Measurements from ENCODE around the gene PPP2R5E.
"Not testable (repeated sequence)": the region's sequence is repeated elsewhere in the genome, so short reads cannot be mapped to it uniquely, and the experiment has no call there.

PPP2R5E gene

DNA sequence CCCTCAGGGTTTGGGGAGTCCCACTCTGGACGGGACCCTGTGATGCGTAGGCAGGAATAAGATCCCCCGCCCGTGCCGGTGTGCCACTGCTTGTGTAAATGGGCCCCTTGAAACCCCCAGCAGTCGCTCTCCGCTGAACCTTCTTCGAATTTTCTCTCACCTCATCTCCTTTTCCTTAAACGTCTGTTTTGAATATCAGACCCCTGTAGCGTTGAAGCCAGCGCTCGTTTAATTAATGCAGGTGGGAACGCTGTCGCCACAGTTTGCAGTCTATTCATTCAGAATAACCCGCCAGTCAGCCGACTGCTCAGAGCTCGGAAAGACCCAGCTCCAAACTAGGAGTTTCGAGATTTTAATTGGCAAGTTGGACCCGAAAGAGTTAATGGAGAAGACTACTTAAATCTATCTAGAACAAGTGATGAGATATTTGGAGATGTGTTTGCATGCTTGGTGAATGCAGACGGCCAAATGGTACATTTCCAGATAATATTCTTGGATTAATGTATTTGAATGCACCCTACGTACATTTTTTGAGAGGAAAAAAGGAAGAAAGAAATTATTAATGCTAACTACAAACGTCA, 739 bp upstream of the PPP2R5E start:
- Mint-ChIP-seq H3K4me1 (peaks cover 26% of the 10 kb centered on the region), H3K4me3 (peak overlapping the region; percentile 92), H3K27me3 (no peaks in the 10 kb centered on the region), H3K9me3 (no peaks in the 10 kb centered on the region), H3K36me3 (peaks cover 7% of the 10 kb centered on the region), H3K27ac (peak overlapping the region; percentile 93)
- DNase-seq (ENCODE audit: low spot score in 2 of 2) (no peak), ATAC-seq (ENCODE audit: low read depth) (peak; percentile 16)

DNA sequence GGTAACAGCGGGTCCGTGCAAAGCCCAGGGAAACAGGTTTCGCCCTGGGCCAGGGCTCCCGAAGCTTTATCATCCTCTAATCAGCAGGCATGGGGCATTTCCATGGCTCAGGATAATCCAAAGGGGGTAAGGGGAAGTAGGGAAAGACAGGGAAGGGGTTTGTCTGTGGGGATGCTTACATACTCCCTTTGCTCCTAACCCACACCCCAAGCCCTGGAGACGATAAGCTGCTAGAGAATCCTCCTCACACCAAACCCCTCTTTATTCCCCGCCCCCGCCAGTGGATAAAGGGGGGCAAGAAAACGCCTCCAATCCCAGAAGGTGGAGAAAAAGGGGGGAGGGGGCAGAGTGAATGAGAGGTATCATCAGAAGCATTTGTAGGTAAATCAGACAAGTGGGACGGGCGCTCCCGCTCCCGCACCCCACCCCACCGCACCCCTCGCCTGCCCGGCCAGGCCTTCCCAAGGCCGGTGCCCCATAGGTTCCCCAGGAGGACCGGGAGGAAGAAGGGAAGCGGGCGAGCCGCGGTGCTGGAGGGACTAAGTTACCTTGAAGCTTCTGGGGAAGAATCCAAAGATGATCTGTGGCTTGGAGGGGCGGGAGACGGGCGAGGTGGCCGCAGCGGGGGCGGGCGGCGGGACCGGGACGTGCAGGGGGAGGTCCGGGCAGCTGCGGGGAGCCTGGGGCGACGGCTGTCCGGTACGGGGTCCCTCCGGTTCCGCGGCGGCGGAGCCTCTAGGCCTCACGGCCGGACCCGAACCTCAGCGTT, 762 bp downstream of the PPP2R5E start:
- Mint-ChIP-seq H3K4me1 (peaks cover 25% of the 10 kb centered on the region), H3K9me3 (no peaks in the 10 kb centered on the region), H3K36me3 (peaks cover 9% of the 10 kb centered on the region), H3K27me3 (no peaks in the 10 kb centered on the region), H3K27ac (peak overlapping the region; percentile 93), H3K4me3 (peak overlapping the region; percentile 92)
- DNase-seq (ENCODE audit: low spot score in 2 of 2) (peak in 1 of 2 donors; percentile 3), ATAC-seq (ENCODE audit: low read depth) (peak; percentile 0)

DNA sequence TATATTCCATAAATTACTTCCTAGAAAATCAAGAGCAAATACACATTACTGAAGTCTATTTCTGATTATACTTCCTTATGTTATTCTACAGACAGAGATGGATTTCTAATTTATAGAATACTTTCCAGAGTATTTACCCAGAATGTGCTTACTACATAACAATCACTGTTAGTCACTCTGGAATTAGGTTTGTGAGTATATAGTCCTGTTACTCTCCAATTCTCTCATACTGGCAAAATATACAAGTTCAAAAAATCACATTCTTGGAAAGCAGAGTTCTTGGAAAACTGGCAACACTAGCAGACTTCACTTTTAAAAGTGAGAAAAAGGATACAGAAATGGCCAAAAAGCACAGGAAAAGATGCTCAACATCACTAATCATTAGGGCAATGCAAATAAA, 7.3 kb downstream of the PPP2R5E start:
- ATAC-seq (ENCODE audit: low read depth): no peak
- no peaks in the 10 kb centered on the region for H3K9me3 Mint-ChIP-seq
- no peak for DNase-seq (ENCODE audit: low spot score in 2 of 2)
- H3K4me1 Mint-ChIP-seq: peaks cover 11% of the 10 kb centered on the region
- H3K27ac Mint-ChIP-seq: no peak overlapping the region
- H3K27me3 Mint-ChIP-seq: no peaks in the 10 kb centered on the region
- H3K4me3 Mint-ChIP-seq: no peak overlapping the region
- peaks cover 27% of the 10 kb centered on the region for H3K36me3 Mint-ChIP-seq

DNA sequence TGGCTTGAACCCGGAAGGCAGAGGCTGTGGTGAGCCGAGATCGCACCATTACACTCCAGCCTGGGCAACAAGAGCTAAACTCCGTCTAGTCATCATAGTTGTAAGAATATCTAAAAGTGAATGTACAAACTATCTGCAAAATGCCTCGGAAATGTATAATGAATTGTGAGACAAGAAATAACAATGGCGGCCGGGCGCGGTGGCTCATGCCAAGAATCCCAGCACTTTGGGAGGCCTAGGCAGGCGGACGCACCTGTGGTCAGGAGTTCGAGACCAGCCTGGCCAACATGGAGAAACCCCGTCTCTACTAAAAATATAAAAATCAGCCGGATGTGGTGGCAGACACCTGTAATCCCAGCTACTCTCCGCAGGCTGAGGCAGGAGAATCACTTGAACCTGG, 9.7 kb downstream of the PPP2R5E start:
- ATAC-seq (ENCODE audit: low read depth) (no peak), DNase-seq (ENCODE audit: low spot score in 2 of 2) (no peak)
- Mint-ChIP-seq H3K27me3 (no peaks in the 10 kb centered on the region), H3K4me1 (peaks cover 6% of the 10 kb centered on the region), H3K9me3 (no peaks in the 10 kb centered on the region), H3K4me3 (no peak overlapping the region), H3K36me3 (peaks cover 20% of the 10 kb centered on the region), H3K27ac (no peak overlapping the region)

DNA sequence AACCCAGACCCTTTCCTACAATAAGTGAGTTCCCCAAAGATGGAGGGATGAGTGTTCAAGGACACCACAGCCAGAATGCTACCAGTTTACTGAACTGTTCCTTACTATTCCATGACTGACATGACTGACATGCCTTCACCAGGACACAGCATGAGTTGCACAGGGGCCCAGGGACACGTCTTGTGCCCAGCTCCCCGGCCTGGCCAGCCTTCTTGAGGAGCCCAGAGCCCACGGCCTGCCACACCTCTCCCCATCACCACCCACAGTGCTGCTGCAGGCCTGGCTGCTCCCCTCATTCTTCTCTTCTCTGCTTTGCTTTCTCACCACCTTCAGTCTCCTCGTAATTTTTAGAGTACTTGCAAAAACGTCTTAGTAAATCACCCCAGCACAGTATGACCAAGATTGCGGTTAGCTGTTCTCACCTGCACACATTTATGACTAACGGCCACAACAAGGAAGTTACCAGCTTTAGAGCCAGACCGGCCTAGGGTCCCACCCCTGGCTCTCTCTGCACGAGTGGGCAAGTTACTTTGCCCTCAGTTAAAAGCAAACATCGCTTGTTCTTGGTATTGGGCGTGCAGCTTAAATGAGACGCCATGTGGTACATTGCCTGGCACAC, 18.5 kb downstream of the PPP2R5E start:
- DNase-seq (ENCODE audit: low spot score in 2 of 2): peak; percentile 21 to 40
- Mint-ChIP-seq H3K36me3 (peaks cover 15% of the 10 kb centered on the region), H3K27me3 (no peaks in the 10 kb centered on the region), H3K27ac (peak overlapping the region; percentile 76), H3K4me3 (peak overlapping the region; percentile 51), H3K9me3 (no peaks in the 10 kb centered on the region), H3K4me1 (peaks cover 17% of the 10 kb centered on the region)
- ATAC-seq (ENCODE audit: low read depth): peak; percentile 99

DNA sequence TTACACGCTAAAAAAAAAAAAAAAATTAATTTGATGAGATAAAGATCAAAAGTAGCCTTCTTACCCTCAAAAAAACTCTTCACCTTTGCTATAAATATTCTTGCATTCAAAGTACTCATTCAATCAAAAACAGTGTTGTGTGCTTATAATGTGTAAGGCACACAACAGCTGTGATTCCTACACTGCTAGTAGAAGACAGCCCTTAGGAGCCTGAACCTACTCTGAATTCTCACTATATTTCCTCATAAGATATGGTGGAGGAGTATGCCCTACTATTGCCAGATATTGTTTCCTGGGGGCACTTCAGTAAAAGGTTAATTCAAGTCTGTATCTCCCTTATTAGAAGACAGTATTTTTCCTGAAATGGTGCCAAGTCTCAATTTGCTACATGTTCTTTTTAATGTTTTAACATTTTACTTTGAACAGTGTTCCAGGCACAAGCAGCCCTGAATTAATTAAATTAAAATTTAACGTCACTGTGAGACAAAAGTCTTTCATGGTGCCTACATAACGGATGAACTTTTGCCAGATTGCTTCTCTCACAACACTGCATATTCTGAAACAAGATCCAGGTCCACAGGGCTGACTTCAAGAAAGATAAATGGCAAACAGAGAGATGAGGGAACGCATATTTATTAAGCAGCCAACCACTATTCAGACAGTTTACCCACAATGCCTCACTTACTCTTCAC, 19.3 kb downstream of the PPP2R5E start:
- no peaks in the 10 kb centered on the region for H3K27me3 Mint-ChIP-seq
- peak overlapping the region; percentile 76 for H3K27ac Mint-ChIP-seq
- peaks cover 15% of the 10 kb centered on the region for H3K36me3 Mint-ChIP-seq
- ATAC-seq (ENCODE audit: low read depth): no peak
- H3K9me3 Mint-ChIP-seq: no peaks in the 10 kb centered on the region
- no peak for DNase-seq (ENCODE audit: low spot score in 2 of 2)
- no peak overlapping the region for H3K4me3 Mint-ChIP-seq
- peaks cover 17% of the 10 kb centered on the region for H3K4me1 Mint-ChIP-seq

DNA sequence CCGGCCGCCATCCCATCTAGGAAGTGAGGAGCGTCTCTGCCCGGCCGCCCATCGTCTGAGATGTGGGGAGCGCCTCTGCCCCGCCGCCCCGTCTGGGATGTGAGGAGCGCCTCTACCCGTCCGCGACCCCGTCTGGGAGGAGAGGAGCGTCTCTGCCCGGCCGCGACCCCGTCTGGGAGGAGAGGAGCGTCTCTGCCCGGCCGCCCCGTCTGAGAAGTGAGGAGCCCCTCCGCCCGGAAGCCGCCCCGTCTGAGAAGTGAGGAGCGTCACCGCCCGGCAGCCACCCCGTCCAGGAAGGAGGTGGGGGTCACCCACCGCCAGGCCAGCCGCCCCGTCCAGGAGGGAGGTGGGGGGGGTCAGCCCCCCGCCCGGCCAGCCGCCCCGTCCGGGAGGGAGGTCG, 20.7 kb downstream of the PPP2R5E start:
- H3K9me3 Mint-ChIP-seq; ATAC-seq (ENCODE audit: low read depth): not testable (repeated sequence)
- peaks cover 15% of the 10 kb centered on the region for H3K36me3 Mint-ChIP-seq

DNA sequence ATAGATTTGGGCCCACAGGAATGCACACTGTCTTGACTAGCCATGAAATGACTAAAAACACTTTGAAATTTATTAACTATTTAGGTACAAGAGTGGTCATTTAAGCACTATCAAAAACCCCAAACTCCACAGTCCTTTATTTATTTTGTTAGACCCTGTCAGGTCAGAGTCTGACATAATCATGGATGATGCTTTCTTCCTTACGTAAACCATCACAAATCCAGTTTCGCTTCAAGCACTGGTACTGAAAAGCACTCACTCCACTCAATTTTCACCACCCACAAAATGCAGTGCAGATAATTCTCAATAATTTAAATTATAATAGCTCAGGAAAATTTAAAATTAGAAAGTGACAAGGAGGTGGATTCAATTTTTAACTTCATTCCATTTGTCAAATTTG, 25.8 kb downstream of the PPP2R5E start:
- no peaks in the 10 kb centered on the region for H3K27me3 Mint-ChIP-seq
- no peak for ATAC-seq (ENCODE audit: low read depth)
- peaks cover 18% of the 10 kb centered on the region for H3K4me1 Mint-ChIP-seq
- no peaks in the 10 kb centered on the region for H3K9me3 Mint-ChIP-seq
- no peak for DNase-seq (ENCODE audit: low spot score in 2 of 2)
- H3K36me3 Mint-ChIP-seq: peaks cover 5% of the 10 kb centered on the region
- no peak overlapping the region for H3K4me3 Mint-ChIP-seq
- no peak overlapping the region for H3K27ac Mint-ChIP-seq

More for the DNA sequence above, 20.7 kb downstream of the PPP2R5E start:
- not testable (repeated sequence) for H3K4me3 Mint-ChIP-seq; H3K27ac Mint-ChIP-seq; DNase-seq (ENCODE audit: low spot score in 2 of 2); H3K27me3 Mint-ChIP-seq
- H3K4me1 Mint-ChIP-seq: peaks cover 17% of the 10 kb centered on the region

DNA sequence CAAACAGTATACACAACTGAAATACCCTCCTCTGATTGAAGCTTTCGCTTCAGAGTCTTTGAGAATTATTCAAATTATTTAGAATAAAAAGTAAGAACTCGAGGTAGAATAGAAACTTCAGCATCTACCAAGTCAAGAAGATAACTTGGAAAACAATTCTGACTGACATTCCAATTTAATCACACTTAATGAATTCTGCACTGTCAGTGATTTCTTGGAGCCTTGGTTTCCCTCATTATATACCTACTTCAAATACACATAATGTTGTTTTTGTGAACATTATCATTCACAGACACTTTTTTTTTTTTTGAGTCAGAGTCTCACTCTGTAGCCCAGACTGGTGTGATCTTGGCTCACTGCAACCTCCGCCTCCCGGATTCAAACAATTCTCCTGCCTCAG, 27.9 kb downstream of the PPP2R5E start:
- Mint-ChIP-seq H3K4me3 (no peak overlapping the region), H3K4me1 (peaks cover 35% of the 10 kb centered on the region), H3K9me3 (peaks cover 1% of the 10 kb centered on the region), H3K27ac (peak overlapping the region; percentile 78), H3K27me3 (no peaks in the 10 kb centered on the region), H3K36me3 (peaks cover 14% of the 10 kb centered on the region)
- DNase-seq (ENCODE audit: low spot score in 2 of 2) (no peak), ATAC-seq (ENCODE audit: low read depth) (no peak)

DNA sequence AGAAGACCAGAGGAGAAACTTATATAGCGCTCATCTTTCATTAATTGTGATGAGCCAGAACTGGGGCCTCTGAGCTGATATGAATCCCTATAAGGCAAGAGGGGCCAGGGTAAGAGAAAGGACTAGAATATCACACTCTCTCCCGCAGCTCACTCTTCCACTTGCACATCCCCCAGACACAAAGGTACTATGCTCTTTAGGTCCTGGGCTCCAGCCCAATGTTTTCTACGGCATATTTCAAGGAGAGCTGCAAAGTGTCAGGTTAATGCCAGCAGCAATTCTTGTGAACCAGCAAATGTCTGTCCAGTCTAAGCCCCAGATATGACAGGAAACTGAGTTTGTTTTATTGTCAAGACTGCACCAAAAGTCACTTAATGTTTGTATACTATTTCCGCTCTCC, 29.4 kb downstream of the PPP2R5E start:
- ATAC-seq (ENCODE audit: low read depth): no peak
- no peak overlapping the region for H3K27ac Mint-ChIP-seq
- H3K4me1 Mint-ChIP-seq: peaks cover 40% of the 10 kb centered on the region

DNA sequence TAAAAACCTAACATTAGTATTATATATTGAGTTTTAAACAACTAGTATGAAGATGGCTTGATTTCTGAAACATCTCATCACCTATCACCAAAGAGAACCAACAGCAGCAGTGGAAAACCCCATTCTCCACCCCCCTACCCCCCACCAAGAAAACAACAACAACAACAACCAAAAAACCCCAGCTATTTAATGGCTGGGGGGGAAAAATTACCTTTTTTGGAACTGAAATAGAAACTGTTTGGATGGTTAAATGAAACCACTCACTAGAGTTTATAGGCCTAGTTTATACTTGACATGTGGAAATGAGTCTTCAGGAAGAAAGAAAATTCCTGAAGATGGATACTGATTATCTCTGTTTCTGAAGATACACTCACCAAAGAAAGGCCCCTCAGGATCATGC, 30.3 kb downstream of the PPP2R5E start:
- ATAC-seq (ENCODE audit: low read depth) (peak; percentile 73), DNase-seq (ENCODE audit: low spot score in 2 of 2) (no peak)
- Mint-ChIP-seq H3K9me3 (peaks cover 5% of the 10 kb centered on the region), H3K4me1 (peaks cover 44% of the 10 kb centered on the region), H3K4me3 (no peak overlapping the region), H3K36me3 (peaks cover 22% of the 10 kb centered on the region), H3K27ac (peak overlapping the region; percentile 69), H3K27me3 (no peaks in the 10 kb centered on the region)

More for the DNA sequence above, 29.4 kb downstream of the PPP2R5E start:
- peaks cover 1% of the 10 kb centered on the region for H3K9me3 Mint-ChIP-seq
- peaks cover 16% of the 10 kb centered on the region for H3K36me3 Mint-ChIP-seq
- H3K27me3 Mint-ChIP-seq: no peaks in the 10 kb centered on the region
- no peak for DNase-seq (ENCODE audit: low spot score in 2 of 2)
- H3K4me3 Mint-ChIP-seq: no peak overlapping the region

DNA sequence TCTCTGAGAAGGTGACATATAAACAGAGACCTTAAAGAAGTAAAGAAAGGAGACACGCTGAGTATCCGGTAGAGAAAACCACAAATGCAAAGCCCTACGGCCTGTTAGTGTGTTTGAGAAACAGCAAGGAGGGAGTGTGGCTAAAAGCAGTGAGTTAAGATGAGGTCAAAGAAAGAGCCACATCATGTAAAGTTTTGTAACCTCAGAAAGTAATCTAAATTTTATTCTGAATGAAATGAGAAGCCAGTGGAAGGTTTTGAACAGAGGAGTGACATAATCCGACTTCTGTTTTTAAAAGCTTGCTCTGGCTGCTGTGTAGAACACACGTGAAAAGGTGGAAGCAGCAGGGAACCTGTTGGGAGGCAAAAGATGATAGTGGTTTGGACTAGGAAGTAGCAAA, 32.6 kb downstream of the PPP2R5E start:
- peak; percentile 47 for ATAC-seq (ENCODE audit: low read depth)
- no peak for DNase-seq (ENCODE audit: low spot score in 2 of 2)
- Mint-ChIP-seq H3K27ac (peak overlapping the region; percentile 82), H3K27me3 (no peaks in the 10 kb centered on the region), H3K9me3 (peaks cover 5% of the 10 kb centered on the region), H3K4me3 (peak overlapping the region; percentile 50), H3K4me1 (peaks cover 44% of the 10 kb centered on the region), H3K36me3 (peaks cover 23% of the 10 kb centered on the region)

DNA sequence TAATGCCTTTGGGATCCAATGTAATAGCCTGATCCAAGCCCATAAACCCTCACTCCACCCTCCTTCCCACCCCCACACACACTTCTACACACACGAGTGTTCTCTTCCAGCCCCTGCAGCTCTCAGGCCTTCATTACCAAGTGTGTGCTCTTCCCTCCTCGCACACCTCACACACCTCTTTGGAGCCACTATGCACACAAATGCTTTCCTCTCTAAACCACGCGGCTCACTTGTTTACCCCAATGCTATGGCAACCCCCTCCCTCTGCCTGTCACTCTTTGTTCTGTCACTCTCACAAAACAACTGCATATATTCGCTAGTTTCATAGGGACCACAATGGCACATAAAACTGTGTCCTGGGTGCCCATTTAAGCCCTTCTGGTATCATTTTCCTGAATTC, 35.1 kb downstream of the PPP2R5E start:
- ATAC-seq (ENCODE audit: low read depth) (no peak), DNase-seq (ENCODE audit: low spot score in 2 of 2) (no peak)
- no peaks in the 10 kb centered on the region for H3K27me3 Mint-ChIP-seq

DNA sequence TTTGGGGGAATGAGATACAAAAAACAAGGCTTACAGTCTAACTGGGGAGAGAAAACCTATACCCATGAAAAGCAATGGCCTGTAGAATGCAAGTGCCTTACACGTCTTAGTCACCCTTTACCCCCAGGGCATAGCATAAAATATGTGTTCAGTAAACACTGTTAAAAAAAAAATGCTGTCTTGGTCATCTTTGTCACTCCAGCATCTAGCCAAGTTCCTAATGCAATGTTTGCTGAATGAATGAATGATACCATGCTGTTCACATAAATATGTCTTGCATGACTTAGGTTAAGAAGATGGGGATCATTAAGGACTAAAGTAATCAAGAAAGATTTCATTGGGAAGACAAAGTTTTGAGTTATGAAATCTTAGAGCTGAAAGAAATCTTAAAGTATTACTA, 38.5 kb downstream of the PPP2R5E start:
- H3K4me3 Mint-ChIP-seq: no peak overlapping the region
- peaks cover 4% of the 10 kb centered on the region for H3K9me3 Mint-ChIP-seq
- H3K27me3 Mint-ChIP-seq: no peaks in the 10 kb centered on the region
- DNase-seq (ENCODE audit: low spot score in 2 of 2): no peak
- H3K36me3 Mint-ChIP-seq: peaks cover 18% of the 10 kb centered on the region
- no peak for ATAC-seq (ENCODE audit: low read depth)
- H3K27ac Mint-ChIP-seq: no peak overlapping the region
- H3K4me1 Mint-ChIP-seq: peaks cover 23% of the 10 kb centered on the region

More for the DNA sequence above, 35.1 kb downstream of the PPP2R5E start:
- Mint-ChIP-seq H3K36me3 (peaks cover 26% of the 10 kb centered on the region), H3K9me3 (peaks cover 5% of the 10 kb centered on the region), H3K4me3 (no peak overlapping the region), H3K27ac (peak overlapping the region; percentile 22), H3K4me1 (peaks cover 41% of the 10 kb centered on the region)

All from memory B cell (primary cell).